WTC11 (cell line): ENCODE results near the gene CDK12. TPM values are rescaled to one million over a fixed set of nuclear protein-coding genes. Genes with fewer than 3 reads are reported as not detected.
A peak's percentile ranks its signal among the peaks of the same experiment; 100 is the strongest.

Experiments
- ATAC-seq: fragments of 200-7000 bp; cut with Tn5 transposase; 2 replicates; pipeline ENCODE4 v1.10.0; 2021; ENCODE audit warnings: mild to moderate bottlenecking, moderate library complexity
- CTCF ChIA-PET: fragments of 300-600 bp; sonication (Branson Sonifier 250); formaldehyde crosslinking; loops from one replicate; lab custom pipeline; 2021; ENCODE audit warnings: antibody characterized with exemption; lab: Charles Lee
- POLR2A ChIA-PET: fragments of 350-600 bp; sonication (Branson Sonifier 250); formaldehyde crosslinking; loops from one replicate; lab custom pipeline; 2021; ENCODE audit warnings: antibody characterized with exemption; lab: Charles Lee
- DNase-seq: peaks from one replicate; pipeline ENCODE4 v3.0.0; 2021; ENCODE audit warnings: low spot score
- H3K27ac Mint-ChIP-seq: 2 replicates; pipeline ENCODE4 v1.8.0; 2021; ENCODE audit warnings: mixed read lengths
- H3K27me3 Mint-ChIP-seq: 2 replicates; pipeline ENCODE4 v1.8.0; 2021; ENCODE audit warnings: low read depth, mild to moderate bottlenecking, moderate library complexity, mixed read lengths
- H3K36me3 Mint-ChIP-seq: 2 replicates; pipeline ENCODE4 v1.8.0; 2021; ENCODE audit warnings: mixed read lengths
- H3K4me1 Mint-ChIP-seq: 2 replicates; pipeline ENCODE4 v1.8.0; 2022; ENCODE audit warnings: mixed read lengths
- H3K4me3 Mint-ChIP-seq: 2 replicates; pipeline ENCODE4 v1.8.0; 2021; ENCODE audit warnings: mild to moderate bottlenecking, moderate library complexity, mixed read lengths
- H3K9me3 Mint-ChIP-seq: 2 replicates; pipeline ENCODE4 v1.8.0; 2021; ENCODE audit warnings: mixed read lengths
- ELF4 ChIP-seq: sonication (generic); formaldehyde crosslinking; IDR thresholded peaks from 2 replicates; pipeline ENCODE4 v1.8.1; 2022; ENCODE audit warnings: low read depth, mild to moderate bottlenecking, moderate library complexity, missing genetic modification reagents
- FOXP1 ChIP-seq: sonication (generic); formaldehyde crosslinking; IDR thresholded peaks from 2 replicates; pipeline ENCODE4 v1.8.0; 2022; ENCODE audit warnings: missing genetic modification reagents, mild to moderate bottlenecking, moderate library complexity, borderline replicate concordance
- HMGA2 ChIP-seq: fragments of 250-450 bp; sonication (Bioruptor Pico); IDR thresholded peaks from 2 replicates; pipeline ENCODE4 v1.4.0; 2021; ENCODE audit warnings: mild to moderate bottlenecking, moderate library complexity
- IRF2 ChIP-seq: sonication (generic); formaldehyde crosslinking; IDR thresholded peaks from 2 replicates; pipeline ENCODE4 v1.8.0; 2022; ENCODE audit warnings: low read depth, missing genetic modification reagents, borderline replicate concordance
- KAT7 ChIP-seq: sonication (generic); formaldehyde crosslinking; IDR thresholded peaks from 2 replicates; pipeline ENCODE4 v1.8.1; 2023; ENCODE audit warnings: missing genetic modification reagents, mild to moderate bottlenecking, borderline replicate concordance
- MXD4 ChIP-seq: fragments of 250-450 bp; sonication (Bioruptor Pico); IDR thresholded peaks from 2 replicates; pipeline ENCODE4 v1.8.0; 2021; ENCODE audit warnings: mild to moderate bottlenecking, moderate library complexity, borderline replicate concordance
- NR1H2 ChIP-seq: sonication (generic); formaldehyde crosslinking; IDR thresholded peaks from 2 replicates; pipeline ENCODE4 v1.9.0; 2021; ENCODE audit warnings: mild to moderate bottlenecking, moderate library complexity, missing genetic modification reagents
- SMAD4 ChIP-seq: sonication (generic); formaldehyde crosslinking; IDR thresholded peaks from 2 replicates; pipeline ENCODE4 v1.8.0; 2022; ENCODE audit warnings: mild to moderate bottlenecking, missing genetic modification reagents
- SP1 ChIP-seq: sonication (generic); formaldehyde crosslinking; conservative IDR thresholded peaks from 2 replicates; pipeline ENCODE4 v1.8.1; 2022; ENCODE audit warnings: missing genetic modification reagents
- TEAD1 ChIP-seq: sonication (generic); formaldehyde crosslinking; IDR thresholded peaks from 2 replicates; pipeline ENCODE4 v1.8.0; 2022; ENCODE audit warnings: mild to moderate bottlenecking, missing genetic modification reagents
- TP53 ChIP-seq: sonication (generic); formaldehyde crosslinking; IDR thresholded peaks from 2 replicates; pipeline ENCODE4 v1.8.1; 2023; ENCODE audit warnings: mild to moderate bottlenecking, missing genetic modification reagents
- ZBTB21 ChIP-seq: sonication (generic); formaldehyde crosslinking; IDR thresholded peaks from 2 replicates; pipeline ENCODE4 v1.8.1; 2023; ENCODE audit warnings: mild to moderate bottlenecking, missing genetic modification reagents, borderline replicate concordance
- ZNF416 ChIP-seq: fragments of 250-450 bp; sonication (Bioruptor Pico); IDR thresholded peaks from 2 replicates; pipeline ENCODE4 v1.9.0; 2021; ENCODE audit warnings: mild to moderate bottlenecking, inconsistent platforms
- total RNA-seq: library from RNA; stranded (reverse); gene quantifications from 3 replicates; pipeline ENCODE4 v1.2.3, GENCODE V29; 2021
- TF ChIP-seq, protein P1 (sequence below): sonication (generic); formaldehyde crosslinking; IDR thresholded peaks from 2 replicates; pipeline ENCODE4 v1.8.1; 2023; ENCODE audit warnings: mild to moderate bottlenecking, missing genetic modification reagents
- TF ChIP-seq, protein P2 (sequence below): sonication (generic); formaldehyde crosslinking; IDR thresholded peaks from 2 replicates; pipeline ENCODE4 v1.8.1; 2023; ENCODE audit warnings: mild to moderate bottlenecking, missing genetic modification reagents, moderate library complexity
- TF ChIP-seq, protein P3 (sequence below): sonication (generic); formaldehyde crosslinking; IDR thresholded peaks from 2 replicates; pipeline ENCODE4 v1.8.0; 2022; ENCODE audit warnings: mild to moderate bottlenecking, missing genetic modification reagents
- TF ChIP-seq, protein P4 (sequence below): fragments of 250-450 bp; sonication (Bioruptor Pico); IDR thresholded peaks from 2 replicates; pipeline ENCODE4 v1.9.0; 2021; ENCODE audit warnings: mild to moderate bottlenecking
- TF ChIP-seq, protein P5 (sequence below): fragments of 250-450 bp; sonication (Bioruptor Pico); conservative IDR thresholded peaks from 2 replicates; pipeline ENCODE4 v1.9.0; 2021; ENCODE audit warnings: mild to moderate bottlenecking

The CDK12 gene
- total RNA-seq, 1 experiment from 2014 or later = 58.4 TPM

DNA sequence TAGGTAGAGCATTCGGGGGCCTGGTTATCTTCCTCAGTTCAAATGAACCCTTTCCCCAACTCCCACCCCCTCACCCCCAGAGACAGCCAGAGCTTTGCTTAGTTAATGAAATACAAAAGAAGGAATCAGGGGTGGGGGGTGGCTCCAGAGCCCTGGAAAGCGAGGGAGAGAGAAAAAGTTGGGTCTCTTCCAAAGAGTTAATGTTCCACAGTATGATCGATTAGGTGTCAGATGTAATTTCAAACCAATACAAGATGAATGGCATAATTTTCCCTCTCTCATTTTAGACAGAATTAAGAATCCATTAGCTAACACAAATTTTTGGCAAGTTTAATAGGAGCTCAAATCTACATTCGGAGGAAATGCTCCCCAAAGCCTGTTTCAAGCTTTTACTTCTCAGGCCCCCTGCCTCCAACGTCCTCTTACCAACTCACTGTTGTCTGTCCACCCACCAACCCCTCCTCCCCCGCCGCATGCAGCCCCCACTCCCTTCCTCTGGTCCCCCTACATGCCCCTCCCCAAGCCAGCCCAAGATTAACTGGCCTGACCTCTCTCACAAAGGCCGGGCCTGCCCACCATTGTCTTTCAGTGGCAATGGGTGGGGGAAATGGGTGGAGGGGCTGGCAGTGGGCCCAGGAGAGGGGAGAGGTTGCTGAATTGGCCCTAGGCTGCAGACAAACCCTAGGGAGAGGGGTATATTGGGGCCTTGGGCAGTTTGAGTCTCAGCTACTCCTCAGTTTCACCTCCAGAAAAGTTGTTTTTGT, 118.2 kb downstream of the CDK12 start:
- Mint-ChIP-seq H3K9me3 (no peaks in the 10 kb centered on the region), H3K27ac (peak overlapping the region; percentile 46; the same call in 1 of the 2 replicates), H3K36me3 (no peaks in the 10 kb centered on the region), H3K4me1 (peaks cover 37% of the 10 kb centered on the region), H3K27me3 (peaks cover 14% of the 10 kb centered on the region), H3K4me3 (peak overlapping the region; percentile 29)
- DNase-seq (peak; percentile 69), ATAC-seq (peak; percentile 91)
- CTCF ChIA-PET = interaction anchor here (0.7 to 5.3 kb wide), 13 partner anchors 13 to 343 kb away, joined by 3 to 116 read pairs (median 5); no protein-coding TSS in a partner anchor
- POLR2A ChIA-PET = interaction anchor here (0.6 kb wide), 1 partner anchor 19 kb away, joined by 4 read pairs; no protein-coding TSS in a partner anchor
- TF ChIP-seq SP1 (CRISPR knock-in tag) (peak; percentile 71), ZBTB21 (CRISPR knock-in tag) (0 out of 2 replicates have a peak, but pooled peaks have one; percentile 34), ZNF416 (CRISPR knock-in tag) (no peak), KAT7 (CRISPR knock-in tag) (no peak), HMGA2 (CRISPR knock-in tag) (no peak), FOXP1 (CRISPR knock-in tag) (no peak)
- TF ChIP-seq, protein P1, sequence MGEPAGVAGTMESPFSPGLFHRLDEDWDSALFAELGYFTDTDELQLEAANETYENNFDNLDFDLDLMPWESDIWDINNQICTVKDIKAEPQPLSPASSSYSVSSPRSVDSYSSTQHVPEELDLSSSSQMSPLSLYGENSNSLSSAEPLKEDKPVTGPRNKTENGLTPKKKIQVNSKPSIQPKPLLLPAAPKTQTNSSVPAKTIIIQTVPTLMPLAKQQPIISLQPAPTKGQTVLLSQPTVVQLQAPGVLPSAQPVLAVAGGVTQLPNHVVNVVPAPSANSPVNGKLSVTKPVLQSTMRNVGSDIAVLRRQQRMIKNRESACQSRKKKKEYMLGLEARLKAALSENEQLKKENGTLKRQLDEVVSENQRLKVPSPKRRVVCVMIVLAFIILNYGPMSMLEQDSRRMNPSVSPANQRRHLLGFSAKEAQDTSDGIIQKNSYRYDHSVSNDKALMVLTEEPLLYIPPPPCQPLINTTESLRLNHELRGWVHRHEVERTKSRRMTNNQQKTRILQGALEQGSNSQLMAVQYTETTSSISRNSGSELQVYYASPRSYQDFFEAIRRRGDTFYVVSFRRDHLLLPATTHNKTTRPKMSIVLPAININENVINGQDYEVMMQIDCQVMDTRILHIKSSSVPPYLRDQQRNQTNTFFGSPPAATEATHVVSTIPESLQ (CRISPR knock-in tag) = no peak

DNA sequence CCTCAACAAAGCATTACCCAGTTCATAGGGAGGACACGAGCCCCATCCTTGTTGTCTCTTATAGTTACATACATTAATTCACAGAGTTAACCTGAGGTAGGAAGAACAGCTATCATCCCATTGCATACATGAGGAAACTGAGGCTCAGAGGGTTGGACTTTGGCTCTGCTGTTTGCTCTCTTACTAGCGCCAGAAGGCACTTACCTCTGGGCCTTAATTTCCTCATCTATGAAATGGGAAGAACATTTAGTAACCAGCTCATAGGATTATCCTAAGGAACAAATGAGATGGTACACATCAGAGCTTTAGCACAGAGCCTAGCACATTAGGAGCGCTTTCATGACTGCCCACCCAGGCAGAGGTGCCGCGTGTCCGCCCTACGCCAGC, 118.8 kb downstream of the CDK12 start:
- ChIA-PET CTCF (interaction anchor here (0.6 to 5.3 kb wide), 13 partner anchors 12 to 485 kb away, joined by 3 to 116 read pairs (median 5); no protein-coding TSS in a partner anchor), POLR2A (no interaction called here)
- no peak for TF ChIP-seq MXD4 (CRISPR knock-in tag)
- TF ChIP-seq TP53 (CRISPR knock-in tag) = no peak
- no peak for TF ChIP-seq NR1H2 (CRISPR knock-in tag)
- TF ChIP-seq, protein P2, sequence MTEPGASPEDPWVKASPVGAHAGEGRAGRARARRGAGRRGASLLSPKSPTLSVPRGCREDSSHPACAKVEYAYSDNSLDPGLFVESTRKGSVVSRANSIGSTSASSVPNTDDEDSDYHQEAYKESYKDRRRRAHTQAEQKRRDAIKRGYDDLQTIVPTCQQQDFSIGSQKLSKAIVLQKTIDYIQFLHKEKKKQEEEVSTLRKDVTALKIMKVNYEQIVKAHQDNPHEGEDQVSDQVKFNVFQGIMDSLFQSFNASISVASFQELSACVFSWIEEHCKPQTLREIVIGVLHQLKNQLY (CRISPR knock-in tag) = no peak
- TF ChIP-seq TEAD1 (CRISPR knock-in tag) = no peak
- TF ChIP-seq SMAD4 (CRISPR knock-in tag) = no peak
- TF ChIP-seq, protein P3, sequence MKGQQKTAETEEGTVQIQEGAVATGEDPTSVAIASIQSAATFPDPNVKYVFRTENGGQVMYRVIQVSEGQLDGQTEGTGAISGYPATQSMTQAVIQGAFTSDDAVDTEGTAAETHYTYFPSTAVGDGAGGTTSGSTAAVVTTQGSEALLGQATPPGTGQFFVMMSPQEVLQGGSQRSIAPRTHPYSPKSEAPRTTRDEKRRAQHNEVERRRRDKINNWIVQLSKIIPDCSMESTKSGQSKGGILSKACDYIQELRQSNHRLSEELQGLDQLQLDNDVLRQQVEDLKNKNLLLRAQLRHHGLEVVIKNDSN (CRISPR knock-in tag) = no peak
- no peak for TF ChIP-seq ELF4 (CRISPR knock-in tag)
- TF ChIP-seq IRF2 (CRISPR knock-in tag) = no peak
- TF ChIP-seq, protein P4, sequence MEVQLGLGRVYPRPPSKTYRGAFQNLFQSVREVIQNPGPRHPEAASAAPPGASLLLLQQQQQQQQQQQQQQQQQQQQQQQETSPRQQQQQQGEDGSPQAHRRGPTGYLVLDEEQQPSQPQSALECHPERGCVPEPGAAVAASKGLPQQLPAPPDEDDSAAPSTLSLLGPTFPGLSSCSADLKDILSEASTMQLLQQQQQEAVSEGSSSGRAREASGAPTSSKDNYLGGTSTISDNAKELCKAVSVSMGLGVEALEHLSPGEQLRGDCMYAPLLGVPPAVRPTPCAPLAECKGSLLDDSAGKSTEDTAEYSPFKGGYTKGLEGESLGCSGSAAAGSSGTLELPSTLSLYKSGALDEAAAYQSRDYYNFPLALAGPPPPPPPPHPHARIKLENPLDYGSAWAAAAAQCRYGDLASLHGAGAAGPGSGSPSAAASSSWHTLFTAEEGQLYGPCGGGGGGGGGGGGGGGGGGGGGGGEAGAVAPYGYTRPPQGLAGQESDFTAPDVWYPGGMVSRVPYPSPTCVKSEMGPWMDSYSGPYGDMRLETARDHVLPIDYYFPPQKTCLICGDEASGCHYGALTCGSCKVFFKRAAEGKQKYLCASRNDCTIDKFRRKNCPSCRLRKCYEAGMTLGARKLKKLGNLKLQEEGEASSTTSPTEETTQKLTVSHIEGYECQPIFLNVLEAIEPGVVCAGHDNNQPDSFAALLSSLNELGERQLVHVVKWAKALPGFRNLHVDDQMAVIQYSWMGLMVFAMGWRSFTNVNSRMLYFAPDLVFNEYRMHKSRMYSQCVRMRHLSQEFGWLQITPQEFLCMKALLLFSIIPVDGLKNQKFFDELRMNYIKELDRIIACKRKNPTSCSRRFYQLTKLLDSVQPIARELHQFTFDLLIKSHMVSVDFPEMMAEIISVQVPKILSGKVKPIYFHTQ (CRISPR knock-in tag) = no peak
- TF ChIP-seq, protein P5, sequence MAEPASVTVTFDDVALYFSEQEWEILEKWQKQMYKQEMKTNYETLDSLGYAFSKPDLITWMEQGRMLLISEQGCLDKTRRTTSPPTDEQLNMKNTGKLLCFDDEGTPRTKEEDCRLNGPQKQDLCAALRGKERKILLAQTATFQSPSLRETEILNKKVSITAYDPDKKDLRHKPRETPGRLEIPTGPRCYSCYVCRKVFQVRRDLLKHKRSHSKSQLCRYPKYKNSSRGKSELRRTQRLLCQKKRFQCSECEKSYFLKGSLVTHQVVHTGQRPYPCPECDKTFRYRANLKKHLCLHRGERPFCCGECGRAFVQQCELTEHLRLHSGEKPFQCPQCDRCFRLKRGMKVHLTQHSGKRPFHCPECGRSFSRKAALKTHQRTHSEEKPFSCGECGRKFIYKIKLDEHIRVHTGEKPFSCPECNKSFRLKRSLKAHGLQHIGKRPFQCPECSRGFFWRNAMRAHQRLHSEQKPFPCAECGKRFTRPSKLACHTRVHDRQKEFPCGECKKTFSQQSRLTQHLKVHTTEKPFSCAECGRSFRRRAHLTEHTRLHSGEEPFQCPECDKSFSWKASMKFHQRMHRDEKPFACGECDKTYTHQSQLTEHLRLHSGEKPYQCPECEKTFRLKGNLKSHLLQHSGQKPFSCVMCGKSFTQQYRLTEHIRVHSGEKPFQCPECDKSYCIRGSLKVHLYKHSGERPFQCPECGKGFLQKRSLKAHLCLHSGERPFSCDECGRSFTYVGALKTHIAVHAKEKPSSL (CRISPR knock-in tag) = no peak
- ATAC-seq (no peak), DNase-seq (no peak)
- Mint-ChIP-seq H3K27me3 (peaks cover 11% of the 10 kb centered on the region), H3K9me3 (no peaks in the 10 kb centered on the region), H3K4me1 (peaks cover 37% of the 10 kb centered on the region), H3K4me3 (0 out of 2 replicates have a peak overlapping the region, but pooled peaks have one; percentile 29), H3K36me3 (no peaks in the 10 kb centered on the region), H3K27ac (no peak overlapping the region)
